Parathyroid adenoma (tissue), 2 donors: ENCODE measurements around the gene NSD1.

Experiments
- H2AFZ ChIP-seq: fragments of 300-600 bp; sonication (generic); one replicate; pipeline ENCODE4 v1.7.0; 2017; ENCODE audit warnings: antibody characterized with exemption, mild to moderate bottlenecking
- H3K27ac ChIP-seq: fragments of 300-600 bp; sonication (generic); one replicate; pipeline ENCODE4 v1.7.0; 2017
- H3K27me3 ChIP-seq: fragments of 300-600 bp; sonication (generic); one replicate; pipeline ENCODE4 v1.7.0; 2017; ENCODE audit warnings: low read length; ENCODE audit not compliant: control insufficient read depth, insufficient read depth
- H3K36me3 ChIP-seq: fragments of 300-600 bp; sonication (generic); one replicate; pipeline ENCODE4 v1.7.0; 2017; ENCODE audit warnings: low read length; ENCODE audit not compliant: control insufficient read depth, insufficient read depth
- H3K4me1 ChIP-seq: fragments of 300-600 bp; sonication (generic); one replicate; pipeline ENCODE4 v1.7.0; 2017; ENCODE audit warnings: control low read depth
- H3K4me2 ChIP-seq: fragments of 300-600 bp; sonication (generic); one replicate; pipeline ENCODE4 v1.7.0; 2017; ENCODE audit warnings: low read length
- H3K4me3 ChIP-seq: fragments of 300-600 bp; sonication (generic); one replicate; pipeline ENCODE4 v1.7.0; 2017; ENCODE audit warnings: low read depth, low read length
- H3K79me2 ChIP-seq: fragments of 300-600 bp; sonication (generic); one replicate; pipeline ENCODE4 v1.7.0; 2017; ENCODE audit warnings: control low read depth
- H3K9ac ChIP-seq: fragments of 300-600 bp; sonication (generic); one replicate; pipeline ENCODE4 v1.7.0; 2017; ENCODE audit warnings: mild to moderate bottlenecking
- H3K9me3 ChIP-seq: fragments of 300-600 bp; sonication (generic); one replicate; pipeline ENCODE4 v1.7.0; 2017; ENCODE audit warnings: low read length; ENCODE audit not compliant: control insufficient read depth
- TF ChIP-seq, protein P1 (sequence below): fragments of 300-600 bp; sonication (generic); IDR thresholded peaks from one replicate; pipeline ENCODE4 v1.7.0; 2017; ENCODE audit warnings: antibody characterized with exemption, mild to moderate bottlenecking
- donor health status: primary hyperparathyroidism.

Gene NSD1

DNA sequence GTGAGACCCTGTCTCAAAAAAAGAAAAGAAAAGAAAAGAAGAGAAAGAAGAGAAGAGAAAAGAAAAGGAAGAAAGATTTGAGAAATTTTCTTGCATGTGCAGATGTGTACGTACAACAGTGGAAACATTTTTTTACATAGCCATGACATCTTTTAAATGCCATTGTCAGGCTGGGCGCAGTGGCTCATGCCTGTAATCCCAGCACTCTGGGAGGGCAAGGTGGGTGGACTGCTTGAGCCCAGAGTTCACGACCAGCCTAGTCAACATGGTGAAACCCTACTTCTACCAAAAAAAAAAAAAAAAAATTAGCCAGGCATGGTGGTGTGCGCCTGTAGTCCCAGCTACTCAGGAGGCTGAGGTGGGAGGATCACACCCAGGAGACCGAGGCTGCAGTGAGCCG is 211.3 kb downstream of the NSD1 start:
- H2AFZ ChIP-seq: no peak overlapping the region
- H3K4me3 ChIP-seq: no peak overlapping the region
- no peak overlapping the region for H3K4me2 ChIP-seq
- H3K79me2 ChIP-seq: peaks cover 43% of the 10 kb centered on the region
- H3K4me1 ChIP-seq: peaks cover 4% of the 10 kb centered on the region
- no peak overlapping the region for H3K27ac ChIP-seq
- H3K9me3 ChIP-seq: no peaks in the 10 kb centered on the region
- TF ChIP-seq, protein P1, sequence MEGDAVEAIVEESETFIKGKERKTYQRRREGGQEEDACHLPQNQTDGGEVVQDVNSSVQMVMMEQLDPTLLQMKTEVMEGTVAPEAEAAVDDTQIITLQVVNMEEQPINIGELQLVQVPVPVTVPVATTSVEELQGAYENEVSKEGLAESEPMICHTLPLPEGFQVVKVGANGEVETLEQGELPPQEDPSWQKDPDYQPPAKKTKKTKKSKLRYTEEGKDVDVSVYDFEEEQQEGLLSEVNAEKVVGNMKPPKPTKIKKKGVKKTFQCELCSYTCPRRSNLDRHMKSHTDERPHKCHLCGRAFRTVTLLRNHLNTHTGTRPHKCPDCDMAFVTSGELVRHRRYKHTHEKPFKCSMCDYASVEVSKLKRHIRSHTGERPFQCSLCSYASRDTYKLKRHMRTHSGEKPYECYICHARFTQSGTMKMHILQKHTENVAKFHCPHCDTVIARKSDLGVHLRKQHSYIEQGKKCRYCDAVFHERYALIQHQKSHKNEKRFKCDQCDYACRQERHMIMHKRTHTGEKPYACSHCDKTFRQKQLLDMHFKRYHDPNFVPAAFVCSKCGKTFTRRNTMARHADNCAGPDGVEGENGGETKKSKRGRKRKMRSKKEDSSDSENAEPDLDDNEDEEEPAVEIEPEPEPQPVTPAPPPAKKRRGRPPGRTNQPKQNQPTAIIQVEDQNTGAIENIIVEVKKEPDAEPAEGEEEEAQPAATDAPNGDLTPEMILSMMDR: no peak
- no peaks in the 10 kb centered on the region for H3K36me3 ChIP-seq
- no peaks in the 10 kb centered on the region for H3K27me3 ChIP-seq
- no peak overlapping the region for H3K9ac ChIP-seq

DNA sequence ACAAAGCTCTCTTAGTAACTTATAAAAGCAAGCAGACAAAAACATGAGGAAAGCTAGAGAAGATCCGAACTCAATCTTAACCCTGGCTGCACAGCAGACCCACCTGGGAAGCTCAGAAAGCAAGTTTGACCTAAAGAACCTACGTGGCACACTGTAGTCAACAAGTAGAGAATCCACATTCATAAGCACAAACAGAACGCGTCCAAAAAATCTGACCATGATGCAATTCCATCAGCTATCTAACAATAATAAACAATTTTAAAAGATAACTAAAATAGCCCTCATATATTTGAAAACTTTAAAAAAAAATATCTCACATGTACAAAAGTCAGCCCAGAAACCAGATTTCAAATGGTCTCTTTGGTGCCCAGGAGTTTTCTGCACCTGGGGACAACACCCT is 213.2 kb downstream of the NSD1 start:
- Histone ChIP-seq H3K4me3 (no peak overlapping the region), H3K4me2 (no peak overlapping the region), H3K27ac (no peak overlapping the region), H3K4me1 (peaks cover 9% of the 10 kb centered on the region), H3K9ac (no peak overlapping the region), H2AFZ (no peak overlapping the region), H3K36me3 (no peaks in the 10 kb centered on the region), H3K79me2 (peaks cover 36% of the 10 kb centered on the region), H3K9me3 (no peaks in the 10 kb centered on the region), H3K27me3 (no peaks in the 10 kb centered on the region)
- TF ChIP-seq, protein P1: no peak

DNA sequence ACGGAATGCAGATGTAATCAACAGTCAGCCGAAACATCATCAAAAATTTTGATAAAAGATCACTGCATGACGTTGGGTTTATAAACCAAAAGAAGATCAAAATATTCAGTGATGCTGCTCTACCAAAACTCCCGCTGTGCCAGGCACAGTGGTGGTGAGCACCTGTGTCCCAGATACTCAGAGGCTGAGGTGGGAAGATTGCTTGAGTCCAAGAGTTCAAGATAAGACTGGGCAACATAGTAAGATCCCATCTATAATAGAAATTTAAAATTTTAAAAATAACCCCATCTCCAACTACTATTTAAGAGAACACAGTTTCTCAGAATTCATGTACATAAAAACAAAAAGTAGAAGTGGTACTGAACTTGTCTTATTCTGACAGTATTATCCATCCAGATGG is 214.1 kb downstream of the NSD1 start:
- Histone ChIP-seq H3K36me3 (no peaks in the 10 kb centered on the region), H3K4me2 (no peak overlapping the region), H3K27me3 (no peaks in the 10 kb centered on the region), H3K79me2 (peaks cover 30% of the 10 kb centered on the region), H3K9ac (no peak overlapping the region), H2AFZ (no peak overlapping the region), H3K4me1 (peaks cover 9% of the 10 kb centered on the region), H3K27ac (no peak overlapping the region), H3K4me3 (no peak overlapping the region), H3K9me3 (no peaks in the 10 kb centered on the region)
- TF ChIP-seq, protein P1: no peak

DNA sequence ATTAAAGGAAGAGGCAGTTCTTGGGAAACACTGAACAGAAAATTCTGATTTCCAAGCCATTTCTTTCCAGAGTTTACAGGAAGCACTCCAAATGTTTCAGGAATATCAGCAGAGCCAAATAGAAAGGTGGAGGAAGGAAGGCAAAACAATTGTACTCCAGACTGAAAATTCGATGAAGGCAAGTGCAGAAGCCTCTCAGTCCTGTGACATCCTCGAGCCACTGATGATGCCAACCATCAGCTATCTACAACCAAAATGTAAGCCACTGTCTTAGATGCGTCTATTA is 215.7 kb downstream of the NSD1 start:
- no peak overlapping the region for H3K4me3 ChIP-seq
- H3K36me3 ChIP-seq: no peaks in the 10 kb centered on the region
- H3K79me2 ChIP-seq: peaks cover 22% of the 10 kb centered on the region
- no peak overlapping the region for H3K27ac ChIP-seq
- TF ChIP-seq, protein P1: no peak
- H2AFZ ChIP-seq: no peak overlapping the region
- no peak overlapping the region for H3K4me2 ChIP-seq
- no peak overlapping the region for H3K9ac ChIP-seq
- H3K4me1 ChIP-seq: peaks cover 9% of the 10 kb centered on the region
- H3K9me3 ChIP-seq: no peaks in the 10 kb centered on the region
- no peaks in the 10 kb centered on the region for H3K27me3 ChIP-seq

DNA sequence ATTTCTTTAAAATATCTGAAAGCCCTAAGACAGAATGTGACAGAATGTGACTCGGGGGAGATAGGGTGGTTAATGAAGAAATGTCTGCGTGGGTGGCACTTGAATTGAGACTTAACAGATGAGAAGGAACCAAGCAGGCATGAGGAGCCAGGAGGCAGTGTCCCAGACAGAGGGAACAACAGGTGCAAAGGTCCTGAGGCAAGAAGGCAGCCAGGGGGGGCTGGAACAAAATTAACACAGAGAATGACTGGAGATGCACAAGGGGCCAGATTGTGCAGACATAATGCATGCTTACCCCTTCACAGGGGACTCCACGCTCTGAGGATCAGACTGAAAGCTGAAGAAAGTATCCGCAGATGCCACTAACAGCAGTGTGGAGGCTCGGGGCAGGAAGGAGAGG is 216.2 kb downstream of the NSD1 start:
- H3K36me3 ChIP-seq: no peaks in the 10 kb centered on the region
- TF ChIP-seq, protein P1: no peak
- peaks cover 18% of the 10 kb centered on the region for H3K79me2 ChIP-seq
- no peaks in the 10 kb centered on the region for H3K27me3 ChIP-seq
- no peak overlapping the region for H2AFZ ChIP-seq
- H3K9ac ChIP-seq: no peak overlapping the region
- no peak overlapping the region for H3K27ac ChIP-seq
- H3K4me1 ChIP-seq: peaks cover 9% of the 10 kb centered on the region
- H3K9me3 ChIP-seq: no peaks in the 10 kb centered on the region
- no peak overlapping the region for H3K4me3 ChIP-seq
- H3K4me2 ChIP-seq: no peak overlapping the region
